ENCODE data around the gene EPS8L1. TPM values are rescaled to one million over a fixed set of nuclear protein-coding genes. Genes with fewer than 3 reads are reported as not detected.

Gene EPS8L1
- polyA plus RNA-seq, 1 donor (not counting 4 experiments of a cell fraction or from before 2014, with no cell fraction given), result 26.0 TPM

DNA sequence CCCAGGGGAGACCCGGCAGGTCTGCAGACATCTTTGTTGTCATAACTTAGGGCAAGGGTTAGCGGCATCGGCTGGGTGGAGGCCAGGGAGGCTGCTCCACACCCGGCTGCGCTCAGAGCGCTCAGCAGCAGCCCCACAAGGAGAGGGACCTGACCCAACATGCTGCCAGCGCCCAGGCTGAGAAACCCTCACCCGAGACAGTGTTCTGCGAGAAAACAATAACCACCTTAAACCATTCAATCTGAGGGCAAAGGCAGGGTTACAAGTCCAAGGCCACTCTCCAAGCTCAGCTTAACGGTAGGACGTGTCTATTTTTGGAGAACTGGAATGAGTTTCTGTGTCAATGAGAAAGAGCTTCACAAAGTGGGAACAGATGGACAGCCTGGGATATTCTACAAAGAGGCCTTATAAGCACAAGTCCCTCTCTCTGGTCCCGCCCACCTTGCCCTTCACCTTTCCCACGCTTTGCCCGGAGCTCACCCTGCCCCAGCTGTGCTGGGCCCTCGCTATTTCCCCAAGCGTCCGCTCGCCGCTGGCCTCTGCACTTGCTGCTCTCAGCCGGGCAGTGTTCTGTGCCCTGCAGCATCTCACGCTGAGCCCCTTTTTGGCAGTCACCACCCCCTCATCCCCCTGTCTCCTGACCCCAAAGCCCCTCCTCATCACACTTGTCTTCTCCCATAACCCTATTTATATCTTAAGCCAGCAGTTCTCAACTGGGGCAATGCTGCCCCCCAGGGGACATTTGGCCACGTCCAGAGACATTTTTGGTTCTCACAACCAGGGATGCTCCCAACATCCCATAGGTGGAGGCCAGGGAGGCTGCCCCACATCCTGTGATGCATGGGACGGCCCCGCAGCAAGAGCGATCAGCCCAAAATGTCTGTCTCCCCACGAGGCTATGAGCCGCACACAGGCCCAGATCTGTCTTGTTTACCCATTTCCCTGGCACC lies 24.2 kb downstream of the EPS8L1 start:
- no peaks in the 10 kb centered on the region for H3K9me3 ChIP-seq (ENCODE audit: control insufficient read depth, low read depth, low read length)
- FAIRE-seq (no peak), DNase-seq (ENCODE audit: low read depth, low spot score) (no peak)
- H4K20me1 ChIP-seq (ENCODE audit: control insufficient read depth, extremely low read depth, insufficient read depth, low read length), result peaks cover 7% of the 10 kb centered on the region
- H3K36me3 ChIP-seq (ENCODE audit: control insufficient read depth in 2 of 2, extremely low read depth in 1 of 2, insufficient read depth in 2 of 2, low read length in 2 of 2), result peaks cover 3 to 30% of the 10 kb centered on the region in 2 experiments
- H3K4me1 ChIP-seq (ENCODE audit: control insufficient read depth, extremely low read depth, insufficient read depth, low read length), result no peaks in the 10 kb centered on the region
- H2AFZ ChIP-seq (ENCODE audit: control insufficient read depth, low read length), result no peak overlapping the region
- no peaks in the 10 kb centered on the region for H3K79me2 ChIP-seq (ENCODE audit: control insufficient read depth, insufficient read depth, low read length)
- no peaks in the 10 kb centered on the region for H3K27me3 ChIP-seq (ENCODE audit: control insufficient read depth, extremely low read depth, insufficient read depth, low read length)
- TF ChIP-seq EZH2 (IDR thresholded peaks at IDR 0.05; ENCODE audit: low read length), result no peak
- TF ChIP-seq, protein P1, sequence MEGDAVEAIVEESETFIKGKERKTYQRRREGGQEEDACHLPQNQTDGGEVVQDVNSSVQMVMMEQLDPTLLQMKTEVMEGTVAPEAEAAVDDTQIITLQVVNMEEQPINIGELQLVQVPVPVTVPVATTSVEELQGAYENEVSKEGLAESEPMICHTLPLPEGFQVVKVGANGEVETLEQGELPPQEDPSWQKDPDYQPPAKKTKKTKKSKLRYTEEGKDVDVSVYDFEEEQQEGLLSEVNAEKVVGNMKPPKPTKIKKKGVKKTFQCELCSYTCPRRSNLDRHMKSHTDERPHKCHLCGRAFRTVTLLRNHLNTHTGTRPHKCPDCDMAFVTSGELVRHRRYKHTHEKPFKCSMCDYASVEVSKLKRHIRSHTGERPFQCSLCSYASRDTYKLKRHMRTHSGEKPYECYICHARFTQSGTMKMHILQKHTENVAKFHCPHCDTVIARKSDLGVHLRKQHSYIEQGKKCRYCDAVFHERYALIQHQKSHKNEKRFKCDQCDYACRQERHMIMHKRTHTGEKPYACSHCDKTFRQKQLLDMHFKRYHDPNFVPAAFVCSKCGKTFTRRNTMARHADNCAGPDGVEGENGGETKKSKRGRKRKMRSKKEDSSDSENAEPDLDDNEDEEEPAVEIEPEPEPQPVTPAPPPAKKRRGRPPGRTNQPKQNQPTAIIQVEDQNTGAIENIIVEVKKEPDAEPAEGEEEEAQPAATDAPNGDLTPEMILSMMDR (optimal IDR thresholded peaks at IDR 0.05 in 1 of 3, IDR thresholded peaks at IDR 0.05 in 1 of 3, conservative IDR thresholded peaks at IDR 0.05 in 1 of 3; ENCODE audit: extremely low read depth in 1 of 3, insufficient read depth in 2 of 3, low read length in 3 of 3), result peak in 1 of 3 experiments; percentile 26
- no peak overlapping the region for H3K27ac ChIP-seq (ENCODE audit: control insufficient read depth, insufficient read depth, low read length)
- no peak overlapping the region for H3K4me3 ChIP-seq (ENCODE audit: control insufficient read depth in 2 of 3, extremely low read depth in 1 of 3, insufficient read depth in 2 of 3, low read depth in 1 of 3, low read length in 3 of 3)
- dilution Hi-C loops (cut with MboI; ENCODE audit: extremely low pct_ligation_motif_present, low sequenced_read_pairs), result no loop called here
- H3K9me1 ChIP-seq (ENCODE audit: control insufficient read depth, extremely low read depth, insufficient read depth, low read length), result no peaks in the 10 kb centered on the region
- no peak overlapping the region for H3K9ac ChIP-seq (ENCODE audit: control insufficient read depth, extremely low read depth, insufficient read depth, low read length)
- H3K4me2 ChIP-seq (ENCODE audit: control insufficient read depth, extremely low read depth, insufficient read depth, low read depth, low read length), result no peak overlapping the region

DNA sequence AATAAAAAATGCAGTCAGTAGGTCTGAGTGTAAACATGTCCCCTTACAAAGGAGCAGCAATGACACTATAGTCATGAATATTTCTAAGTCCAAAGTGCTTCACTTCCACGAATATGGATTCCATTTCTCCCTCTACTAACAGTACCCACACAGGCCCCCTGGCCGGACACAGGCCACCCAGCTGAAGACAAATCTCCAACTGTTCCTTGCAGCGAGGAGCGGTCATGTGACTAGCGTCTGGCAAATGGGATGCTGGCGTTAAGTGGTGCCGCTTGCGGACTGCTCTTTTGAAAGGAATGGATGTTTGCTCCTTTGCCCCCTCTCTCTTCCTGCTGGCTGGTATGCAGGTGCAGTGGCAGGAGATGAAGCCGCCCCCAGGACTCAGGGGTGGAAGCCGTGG lies 25.6 kb downstream of the EPS8L1 start:
- Histone ChIP-seq H3K79me2 (ENCODE audit: control insufficient read depth, insufficient read depth, low read length) (peaks cover 4% of the 10 kb centered on the region), H3K9me1 (ENCODE audit: control insufficient read depth, extremely low read depth, insufficient read depth, low read length) (no peaks in the 10 kb centered on the region), H3K9me3 (ENCODE audit: control insufficient read depth, low read depth, low read length) (no peaks in the 10 kb centered on the region), H4K20me1 (ENCODE audit: control insufficient read depth, extremely low read depth, insufficient read depth, low read length) (peaks cover 7% of the 10 kb centered on the region), H3K27ac (ENCODE audit: control insufficient read depth, insufficient read depth, low read length) (no peak overlapping the region), H3K9ac (ENCODE audit: control insufficient read depth, extremely low read depth, insufficient read depth, low read length) (no peak overlapping the region), H3K4me2 (ENCODE audit: control insufficient read depth, extremely low read depth, insufficient read depth, low read depth, low read length) (no peak overlapping the region), H3K4me1 (ENCODE audit: control insufficient read depth, extremely low read depth, insufficient read depth, low read length) (no peaks in the 10 kb centered on the region), H2AFZ (ENCODE audit: control insufficient read depth, low read length) (no peak overlapping the region), H3K36me3 (ENCODE audit: control insufficient read depth in 2 of 2, extremely low read depth in 1 of 2, insufficient read depth in 2 of 2, low read length in 2 of 2) (peaks cover 3 to 25% of the 10 kb centered on the region in 2 experiments), H3K4me3 (ENCODE audit: control insufficient read depth in 2 of 3, extremely low read depth in 1 of 3, insufficient read depth in 2 of 3, low read depth in 1 of 3, low read length in 3 of 3) (no peak overlapping the region), H3K27me3 (ENCODE audit: control insufficient read depth, extremely low read depth, insufficient read depth, low read length) (no peaks in the 10 kb centered on the region)
- no peak for FAIRE-seq
- TF ChIP-seq EZH2 (IDR thresholded peaks at IDR 0.05; ENCODE audit: low read length), result no peak
- TF ChIP-seq, protein P1 (optimal IDR thresholded peaks at IDR 0.05 in 1 of 3, IDR thresholded peaks at IDR 0.05 in 1 of 3, conservative IDR thresholded peaks at IDR 0.05 in 1 of 3; ENCODE audit: extremely low read depth in 1 of 3, insufficient read depth in 2 of 3, low read length in 3 of 3), result no peak
- no peak for DNase-seq (ENCODE audit: low read depth, low spot score)
- dilution Hi-C loops (cut with MboI; ENCODE audit: extremely low pct_ligation_motif_present, low sequenced_read_pairs), result no loop called here

Measured in keratinocyte (primary cell).